Ishikawa (cell line): ENCODE measurements around the gene RAG2.

Source experiments
- CREB1 ChIP-seq: IDR thresholded peaks from 2 replicates; pipeline ENCODE4 v1.6.1; 2012; ENCODE audit warnings: low read depth
- EP300 ChIP-seq: IDR thresholded peaks from 2 replicates; pipeline ENCODE4 v1.6.1; 2012; ENCODE audit warnings: borderline replicate concordance
- FOXM1 ChIP-seq: IDR thresholded peaks from 2 replicates; pipeline ENCODE4 v1.6.1; 2012; ENCODE audit warnings: low read depth, borderline replicate concordance
- NFIC ChIP-seq: IDR thresholded peaks from 2 replicates; pipeline ENCODE4 v1.6.1; 2012
- RAD21 ChIP-seq: IDR thresholded peaks from 2 replicates; pipeline ENCODE4 v1.6.1; 2012; ENCODE audit warnings: low read depth
- REST ChIP-seq: IDR thresholded peaks from 2 replicates; pipeline ENCODE4 v1.6.1; 2012; ENCODE audit warnings: low read depth, mild to moderate bottlenecking
- TAF1 ChIP-seq: IDR thresholded peaks from 2 replicates; pipeline ENCODE4 v1.6.1; 2012; ENCODE audit warnings: low read depth, mild to moderate bottlenecking
- TCF12 ChIP-seq: IDR thresholded peaks from 2 replicates; pipeline ENCODE4 v1.6.1; 2012; ENCODE audit warnings: low read depth

GRCh38 chr11:36631774-36632173, 33.7 kb upstream of the RAG2 start:
- no peak for TF ChIP-seq EP300
- no peak for TF ChIP-seq TCF12
- TF ChIP-seq TAF1 = no peak
- TF ChIP-seq CREB1 = no peak
- no peak for TF ChIP-seq RAD21
- TF ChIP-seq REST = no peak
- TF ChIP-seq FOXM1 = no peak
- TF ChIP-seq NFIC = no peak
